Endometrial microvascular endothelial cells (primary cell): ENCODE data around the gene LAIR2. TPM values are rescaled to one million over a fixed set of nuclear protein-coding genes. Genes with fewer than 3 reads are reported as not detected.

ENCODE experiments used
- in situ Hi-C: cut with HindIII; loops from 2 replicates; pipeline ENCODE4 v1.10.0; 2017; ENCODE audit warnings: low sequenced_read_pairs, low pct_unique_long_range_greater_than_20kb; ENCODE audit errors: inconsistent ontology term
- total RNA-seq: library from RNA; depleted of rRNA; stranded (reverse); fragments of >200 nt; gene quantifications from one replicate; pipeline ENCODE4 v1.2.3, GENCODE V29; 2015; ENCODE audit errors: inconsistent ontology term

Gene LAIR2
- total RNA-seq, 1 donor from 2014 or later, result not detected

GRCh38 chr19:54521860-54522513 is 19.4 kb downstream of the LAIR2 start:
- in situ Hi-C loops, result no loop called here

GRCh38 chr19:54523403-54523802 is 20.8 kb downstream of the LAIR2 start:
- in situ Hi-C loops, result no loop called here

- in situ Hi-C loops, result no loop called here
Observed at GRCh38 chr19:54525636-54526035, 23.0 kb downstream of the LAIR2 start.

- in situ Hi-C loops, result no loop called here
Observed at GRCh38 chr19:54526972-54527371, 24.3 kb downstream of the LAIR2 start.

- in situ Hi-C loops, result no loop called here
Observed at GRCh38 chr19:54530866-54531265, 28.2 kb downstream of the LAIR2 start.

- in situ Hi-C loops, result no loop called here
Observed at GRCh38 chr19:54532528-54532927, 29.9 kb downstream of the LAIR2 start.

GRCh38 chr19:54533476-54533875 is 30.8 kb downstream of the LAIR2 start:
- in situ Hi-C loops, result no loop called here

GRCh38 chr19:54534156-54534555 is 31.5 kb downstream of the LAIR2 start:
- in situ Hi-C loops, result no loop called here

GRCh38 chr19:54535601-54536000 is 33.0 kb downstream of the LAIR2 start:
- in situ Hi-C loops, result no loop called here

GRCh38 chr19:54536956-54537355 is 34.3 kb downstream of the LAIR2 start:
- in situ Hi-C loops, result no loop called here

GRCh38 chr19:54541712-54542111 is 39.1 kb downstream of the LAIR2 start:
- in situ Hi-C loops, result no loop called here

- in situ Hi-C loops, result no loop called here
Observed at GRCh38 chr19:54548806-54549205, 46.2 kb downstream of the LAIR2 start.

GRCh38 chr19:54549224-54549623 is 46.6 kb downstream of the LAIR2 start:
- in situ Hi-C loops, result no loop called here

GRCh38 chr19:54551293-54551692 is 48.7 kb downstream of the LAIR2 start:
- in situ Hi-C loops, result no loop called here

- in situ Hi-C loops, result no loop called here
Observed at GRCh38 chr19:54551950-54552912, 49.6 kb downstream of the LAIR2 start.

- in situ Hi-C loops, result no loop called here
Observed at GRCh38 chr19:54552913-54553310, 50.3 kb downstream of the LAIR2 start.

- in situ Hi-C loops, result no loop called here
Observed at GRCh38 chr19:54554006-54554405, 51.4 kb downstream of the LAIR2 start.

- in situ Hi-C loops, result no loop called here
Observed at GRCh38 chr19:54554896-54555295, 52.3 kb downstream of the LAIR2 start.

- in situ Hi-C loops, result no loop called here
Observed at GRCh38 chr19:54556194-54556593, 53.6 kb downstream of the LAIR2 start.

GRCh38 chr19:54558339-54558738 is 55.7 kb downstream of the LAIR2 start:
- in situ Hi-C loops, result no loop called here
